Measurements from ENCODE around the gene FAXDC2.

GRCh38 chr5:154813158-154813557 lies 37.2 kb downstream of the FAXDC2 start:
- TF ChIP-seq CTCF (IDR thresholded peaks at IDR 0.05; ENCODE audit: insufficient read depth, low read depth, low read length), result no peak
- TF ChIP-seq EZH2 (IDR thresholded peaks at IDR 0.05; ENCODE audit: insufficient read depth, low read length), result no peak
